Fibroblast of skin of right quadriceps (primary cell): ENCODE measurements around the gene PLPP3.

Experiments used
- DNase-seq: peaks from one replicate; pipeline ENCODE4 v3.0.0-alpha.2; 2013

PLPP3 gene

DNA sequence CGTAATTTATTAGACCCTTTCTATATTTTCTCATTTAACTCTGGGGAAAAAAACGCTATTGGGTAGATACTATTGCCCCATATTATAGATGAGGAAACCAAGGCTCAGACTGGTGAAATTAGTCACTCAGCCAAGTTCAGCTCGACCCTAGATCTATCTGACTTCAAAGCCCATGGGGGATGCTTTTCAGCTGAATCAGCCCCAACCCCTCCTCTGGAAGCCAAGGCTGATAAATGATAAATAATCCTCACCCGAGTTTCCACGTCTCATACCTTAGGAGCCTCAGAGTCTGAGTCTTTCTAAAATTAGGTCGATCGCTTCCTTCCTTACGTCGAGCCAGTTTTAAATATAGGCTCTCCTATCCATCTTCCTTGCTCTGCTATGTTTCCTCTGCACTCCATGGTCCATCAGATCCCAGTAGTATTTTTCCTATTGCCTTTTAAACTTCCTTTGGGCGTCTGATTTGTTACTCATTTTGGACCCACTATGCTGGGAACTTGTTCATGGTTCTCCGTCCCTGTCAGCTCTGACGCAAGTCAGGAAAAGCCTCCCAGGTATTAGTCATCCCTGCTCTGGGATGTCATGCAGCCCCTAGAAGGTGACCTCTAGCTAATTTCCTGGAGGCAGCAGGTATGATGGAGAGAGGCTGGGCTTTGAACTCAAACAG lies 122.8 kb downstream of the PLPP3 start:
- peak; percentile 66 for DNase-seq

DNA sequence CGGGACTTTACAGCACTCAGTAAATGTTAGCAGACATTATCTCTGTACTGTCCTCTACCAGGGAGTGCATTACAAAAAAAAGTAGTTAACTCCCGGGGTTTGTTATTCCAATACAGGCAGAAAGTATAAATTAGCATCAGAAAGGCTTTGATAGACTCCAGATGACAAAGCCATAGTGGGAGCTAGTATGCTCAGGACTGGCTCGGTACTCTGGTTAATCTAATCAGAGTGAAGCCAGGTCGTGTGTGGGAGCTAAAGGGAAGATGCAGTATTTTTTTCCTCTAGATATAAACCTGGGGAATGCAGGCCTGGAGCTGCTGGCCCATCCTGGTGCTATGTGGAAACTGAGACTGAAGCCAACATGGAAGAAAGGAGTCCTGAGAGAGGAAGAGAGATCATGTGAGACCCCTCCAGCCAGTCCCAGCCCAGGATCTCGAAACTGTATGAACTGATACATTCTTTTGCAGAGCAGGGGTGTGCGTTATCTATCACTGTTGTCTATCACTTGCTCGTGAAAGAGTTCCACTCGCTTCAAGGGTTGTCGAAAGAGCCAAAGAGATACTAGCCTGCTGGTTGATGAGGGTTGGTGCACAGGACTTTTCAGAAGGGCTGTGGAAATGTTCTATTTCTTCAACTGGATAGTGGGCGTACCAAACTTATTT lies 125.8 kb downstream of the PLPP3 start:
- no peak for DNase-seq

DNA sequence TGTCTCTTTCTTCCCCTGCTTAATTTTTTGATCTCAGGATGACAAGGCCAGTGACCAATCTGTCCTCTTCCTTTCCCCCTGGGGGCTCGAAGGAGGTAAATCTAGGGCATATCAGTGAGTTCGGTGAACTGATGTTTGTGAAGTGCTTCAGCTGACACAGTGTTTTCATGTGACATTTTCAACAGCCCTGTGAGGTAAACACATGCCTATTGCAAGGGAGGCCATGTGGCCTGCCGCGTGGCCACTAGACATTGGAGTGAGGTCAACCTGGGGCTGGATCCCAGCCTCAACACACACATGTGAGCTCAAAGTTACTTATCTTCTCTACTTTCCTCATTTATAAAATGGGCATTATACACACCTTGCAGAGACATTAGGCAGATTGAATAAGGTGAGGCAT lies 126.3 kb downstream of the PLPP3 start:
- DNase-seq = no peak

DNA sequence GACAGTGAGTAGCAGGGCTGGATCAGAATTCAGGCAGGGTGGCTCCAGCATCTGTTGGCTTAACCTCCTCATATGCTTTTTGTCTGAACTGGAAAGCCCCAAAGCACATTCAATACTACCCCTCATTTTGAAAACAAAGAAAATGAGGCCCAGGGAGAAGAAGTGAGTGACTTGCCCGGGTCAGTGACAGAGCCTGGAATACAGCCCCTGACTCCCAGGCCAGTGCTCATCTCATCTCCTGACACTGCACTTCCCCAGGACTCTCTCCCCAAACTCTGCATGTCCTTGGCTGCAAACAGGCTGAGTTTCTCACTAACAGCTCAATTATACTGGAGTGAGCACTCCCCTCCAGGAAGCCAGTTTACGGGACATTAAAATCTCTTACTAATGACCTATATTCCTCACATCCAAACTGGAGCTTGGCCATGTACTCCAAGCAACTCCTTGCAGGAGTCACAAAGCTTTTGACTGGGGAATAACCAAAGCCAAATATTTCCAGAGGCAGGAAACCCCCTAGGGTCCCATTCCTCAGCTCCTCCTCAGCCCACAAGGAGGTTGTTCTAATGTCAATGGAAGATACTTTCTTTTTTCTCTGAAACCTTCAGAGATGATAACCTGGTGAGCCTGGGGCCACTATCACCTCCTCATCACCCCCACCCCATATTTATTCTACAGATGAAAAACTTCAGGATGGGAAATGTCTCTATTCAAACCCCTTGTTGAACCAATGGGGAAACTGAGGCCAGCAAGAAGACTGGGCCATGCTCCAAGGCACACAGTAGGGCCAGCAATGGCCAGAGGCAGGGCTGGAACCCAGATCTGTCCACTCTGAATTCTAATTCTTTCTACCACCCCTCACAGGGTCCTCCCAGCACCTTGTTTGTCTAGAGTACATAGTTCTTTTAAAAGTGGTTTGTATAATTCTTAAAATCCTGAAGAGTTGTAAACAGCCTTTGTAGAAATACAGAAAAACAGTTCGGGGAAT lies 127.0 kb downstream of the PLPP3 start:
- peak; percentile 63 for DNase-seq

DNA sequence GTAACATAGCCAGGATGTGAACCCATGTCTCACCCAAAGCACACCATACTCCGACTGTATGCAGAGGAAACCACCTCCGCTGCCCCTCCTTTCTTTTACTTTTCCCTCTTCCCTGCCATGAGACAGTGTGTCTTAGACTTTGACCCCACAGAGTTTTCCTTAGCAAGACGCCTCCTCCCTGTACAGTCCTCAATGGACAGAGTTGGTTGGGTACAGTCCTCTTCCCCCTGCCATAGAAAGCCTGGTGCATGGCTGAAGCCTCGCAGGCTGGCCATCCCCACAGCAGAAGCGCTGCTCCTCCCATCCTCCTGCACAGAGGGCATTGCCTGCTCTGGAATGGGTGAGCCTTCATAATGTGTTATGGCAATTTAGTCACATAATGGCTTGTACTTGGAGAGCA lies 127.9 kb downstream of the PLPP3 start:
- DNase-seq = no peak

DNA sequence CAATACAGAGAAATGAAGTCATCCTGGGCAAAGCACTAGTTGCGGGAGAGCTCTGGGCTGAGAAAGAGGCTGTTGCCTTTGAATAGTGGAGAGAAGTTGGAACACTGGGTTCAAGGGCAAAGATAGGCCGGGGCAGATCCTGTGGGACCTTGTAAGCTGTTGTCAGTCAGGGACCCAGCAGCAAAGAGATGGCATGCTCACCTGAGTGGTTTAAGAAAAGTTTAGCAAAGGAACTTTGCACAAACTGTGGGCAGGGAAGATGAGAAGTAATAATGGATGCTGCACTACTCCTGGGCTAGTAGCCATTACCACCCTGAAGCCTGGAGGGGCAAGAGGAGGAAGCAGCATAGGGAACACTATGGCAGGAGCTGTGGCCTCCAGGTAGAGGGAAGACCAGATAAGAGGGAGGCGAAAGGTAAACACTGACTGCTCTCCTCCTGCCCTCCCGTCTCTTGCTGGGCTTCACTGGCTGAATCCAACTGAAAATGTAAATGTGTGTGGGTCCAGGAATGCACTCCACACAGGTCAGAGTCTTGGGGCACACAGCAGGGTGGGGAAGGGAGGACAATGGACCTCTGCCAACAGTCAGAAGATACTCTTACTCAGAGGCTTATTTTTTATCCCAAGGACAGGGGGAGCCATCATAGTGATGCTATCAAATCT lies 129.2 kb downstream of the PLPP3 start:
- no peak for DNase-seq

DNA sequence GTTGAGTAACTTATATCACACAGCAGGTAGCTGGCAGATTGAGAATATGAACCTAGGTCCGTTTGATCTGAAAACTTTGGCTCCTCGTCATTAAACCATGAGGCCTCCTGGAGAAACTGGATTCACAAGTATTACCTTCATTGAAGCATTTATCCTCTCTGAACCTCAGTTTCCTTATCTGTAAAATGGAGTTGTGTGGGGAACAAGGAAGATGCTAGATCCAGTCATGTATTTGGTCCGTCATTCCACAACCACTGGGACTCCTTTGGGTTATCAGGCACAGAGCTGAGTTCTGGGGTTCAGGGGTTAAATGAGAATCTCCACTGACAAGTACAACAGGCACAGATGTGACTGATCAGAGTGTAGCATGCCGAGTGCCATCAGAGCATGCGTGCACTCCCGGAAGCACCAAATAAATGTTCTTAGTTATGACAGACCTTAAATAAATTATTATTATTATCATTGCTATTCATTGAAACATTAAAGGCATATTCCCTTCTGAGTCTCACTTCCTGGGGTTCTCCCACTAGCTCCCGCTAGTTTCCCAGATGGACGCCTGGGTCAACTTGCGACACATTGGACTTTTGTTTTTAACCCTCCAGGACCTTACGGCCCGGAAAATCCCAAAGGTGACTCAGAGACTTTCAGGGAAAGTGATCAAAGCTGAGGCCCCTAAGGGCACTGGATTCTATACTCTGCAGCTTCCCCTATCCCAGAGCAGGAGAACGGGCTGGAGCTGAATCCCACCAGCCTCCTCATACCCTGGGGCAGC lies 130.6 kb downstream of the PLPP3 start:
- DNase-seq = peak; percentile 33

DNA sequence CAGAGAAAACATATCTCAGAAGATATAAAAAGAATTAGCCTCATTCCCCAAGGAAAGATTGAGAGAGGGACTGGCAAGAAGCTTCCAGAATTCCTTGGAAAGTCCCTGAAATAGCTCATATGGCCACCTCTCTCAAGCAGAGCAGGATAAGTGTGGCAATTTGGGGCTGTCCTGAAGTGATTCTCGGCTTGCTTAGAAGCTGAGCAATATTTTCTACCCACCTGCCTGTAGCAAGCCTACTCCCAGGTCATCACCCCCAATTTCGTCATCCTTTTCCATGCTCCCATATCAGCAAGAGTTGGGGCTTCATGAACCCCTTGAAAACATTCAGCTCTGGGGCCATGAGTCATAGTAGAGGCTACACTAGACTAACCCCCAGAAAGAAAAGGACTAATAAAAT lies 131.5 kb downstream of the PLPP3 start:
- no peak for DNase-seq

DNA sequence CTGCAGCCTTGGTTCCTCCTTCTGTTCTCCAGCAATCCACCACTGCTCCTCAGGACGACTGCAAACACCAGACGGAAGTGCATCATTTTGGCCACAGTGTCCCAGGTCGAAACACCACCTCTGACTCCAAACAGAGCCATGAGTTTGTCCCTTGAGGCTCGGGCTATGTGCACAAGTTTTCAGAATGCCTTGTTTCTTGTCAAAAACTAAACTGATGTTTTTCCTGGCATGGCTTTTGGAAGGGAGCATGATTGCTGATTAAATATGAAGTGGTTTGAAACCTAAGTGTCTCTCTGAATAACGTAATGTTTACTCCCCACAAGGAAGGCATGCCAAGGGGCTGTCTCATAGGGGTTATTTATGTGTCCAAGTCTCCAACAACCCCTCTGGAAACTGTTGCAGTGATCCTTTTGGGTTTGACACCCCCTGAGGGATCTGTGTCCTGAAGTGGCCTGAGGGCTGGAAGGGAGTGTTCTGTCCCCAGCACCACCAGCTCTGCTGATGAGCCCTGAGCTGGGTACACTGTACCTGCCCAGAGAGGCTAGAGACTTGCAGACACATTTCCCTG lies 132.7 kb downstream of the PLPP3 start:
- DNase-seq = peak; percentile 52

DNA sequence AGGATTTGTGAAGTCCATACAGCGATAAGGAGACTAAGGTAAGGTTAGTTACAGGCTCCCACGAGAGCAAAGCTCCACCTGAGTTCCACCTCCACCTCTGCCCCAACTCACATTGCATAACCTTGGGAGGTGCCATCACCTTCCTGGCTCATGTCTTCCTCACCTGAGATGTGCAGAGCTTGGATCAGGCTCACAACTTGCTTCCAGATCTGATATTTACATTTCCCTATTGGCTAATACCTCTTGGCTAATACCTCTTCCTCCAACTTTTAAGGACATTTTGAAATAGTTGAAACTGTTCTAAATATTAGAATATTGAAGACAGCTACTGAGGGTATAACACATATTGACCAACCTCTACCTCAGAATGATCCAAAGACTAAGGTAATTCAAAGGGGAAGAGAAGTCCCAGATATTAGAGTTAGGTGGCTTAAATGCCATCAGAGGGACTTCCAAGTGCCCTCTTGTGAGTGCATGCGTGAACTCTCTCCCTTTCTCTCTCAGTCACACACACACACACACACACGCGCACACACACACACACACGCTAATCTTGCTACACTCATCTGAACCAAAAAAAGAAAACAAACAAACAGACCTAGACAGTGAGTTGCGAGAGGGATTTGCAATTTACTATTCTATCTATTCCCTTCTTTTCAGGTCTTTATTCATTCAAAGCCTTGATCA lies 134.3 kb downstream of the PLPP3 start:
- DNase-seq = no peak
